NK-92 (cell line): ENCODE data around the gene CNKSR2.

Experiments
- DNase-seq: peaks from one replicate; lab custom pipeline; 2025; ENCODE audit not compliant: unreplicated experiment; lab: John Stamatoyannopoulos, UW

Gene CNKSR2

GRCh38 chrX:21662761-21663160 lies 288.5 kb downstream of the CNKSR2 start:
- DNase-seq = no peak

GRCh38 chrX:21666252-21666651 lies 292.0 kb downstream of the CNKSR2 start:
- DNase-seq = no peak

DNA sequence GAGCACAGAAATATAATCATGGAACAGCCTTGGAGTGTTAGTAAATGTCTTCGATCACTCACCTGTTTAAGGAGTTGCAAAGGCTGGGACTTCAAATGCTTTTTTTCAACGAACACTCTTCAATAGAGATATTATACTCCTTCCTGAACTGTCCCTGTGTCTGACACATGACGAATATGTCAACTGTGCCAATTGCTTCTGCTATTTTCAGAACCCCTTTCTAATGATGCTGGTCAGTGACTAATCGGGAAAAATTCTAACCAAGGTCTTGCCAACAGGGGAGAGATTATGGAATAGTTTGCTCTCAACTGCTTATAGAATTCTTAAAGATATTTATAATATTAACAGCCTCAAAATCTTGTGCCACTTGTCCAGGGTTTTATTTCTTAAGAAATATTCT lies 292.5 kb downstream of the CNKSR2 start:
- no peak for DNase-seq

DNA sequence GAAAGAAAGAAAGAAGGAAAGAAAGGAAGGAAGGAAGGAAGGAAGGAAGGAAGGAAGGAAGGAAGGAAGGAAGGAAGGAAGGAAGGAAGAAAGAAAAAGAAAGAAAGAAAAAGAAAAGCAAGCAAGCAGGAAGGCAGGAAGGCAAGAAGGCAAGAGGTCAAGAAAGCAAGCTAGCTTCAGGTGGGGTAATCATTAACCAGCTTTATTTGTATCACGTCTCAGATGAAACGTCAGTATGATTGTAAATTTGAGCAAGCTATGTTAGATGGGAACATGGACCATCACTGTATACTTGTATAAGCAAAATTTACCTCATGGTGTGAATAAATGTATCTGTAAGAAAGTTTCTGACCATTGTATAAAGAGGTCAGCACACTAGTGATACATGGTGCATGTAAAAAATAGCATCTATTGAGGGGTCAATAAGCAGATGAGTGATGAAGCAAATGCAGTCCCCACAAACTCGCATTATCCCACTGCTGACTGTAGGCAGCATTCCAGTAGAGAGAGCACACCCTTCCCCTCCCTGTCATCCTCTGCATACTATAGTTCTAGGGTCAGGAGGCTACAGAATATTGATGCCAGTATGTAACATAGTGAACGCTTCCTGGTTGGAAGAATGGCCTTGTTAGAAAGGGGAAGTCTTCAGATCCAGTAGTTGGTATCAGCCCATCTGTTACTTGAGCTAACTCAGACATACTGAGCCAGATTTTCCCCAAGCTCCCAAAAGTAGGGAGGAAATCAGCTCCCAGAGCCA lies 300.4 kb downstream of the CNKSR2 start:
- DNase-seq = no peak

- no peak for DNase-seq
Measured at GRCh38 chrX:21675931-21676330, 301.7 kb downstream of the CNKSR2 start.

- no peak for DNase-seq
Measured at GRCh38 chrX:21678048-21678612, 303.9 kb downstream of the CNKSR2 start.

- no peak for DNase-seq
Measured at GRCh38 chrX:21683941-21684340, 309.7 kb downstream of the CNKSR2 start.

DNA sequence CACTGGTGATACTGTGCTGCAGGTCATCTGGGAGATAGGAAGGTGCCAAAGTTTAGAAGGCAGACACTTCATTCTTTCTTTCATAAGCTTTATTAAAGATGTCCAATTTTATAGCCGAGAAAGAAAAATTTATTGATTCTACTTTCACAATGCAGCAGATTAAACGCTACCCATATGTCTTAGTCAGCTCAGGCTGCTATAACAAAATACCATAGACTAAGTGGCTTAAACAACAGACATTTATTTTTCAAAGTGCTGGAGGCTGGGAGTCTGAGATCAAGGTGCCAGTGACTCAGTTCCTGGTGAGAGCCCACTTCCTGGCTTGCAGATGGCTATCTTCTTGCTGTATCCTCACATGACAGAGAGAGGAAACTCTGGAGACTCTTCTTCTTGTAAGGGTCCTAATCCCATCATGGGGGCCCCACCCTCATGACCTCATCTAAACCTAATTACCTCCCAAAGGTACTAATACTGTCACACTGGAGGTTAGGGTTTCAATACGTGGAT lies 317.3 kb downstream of the CNKSR2 start:
- no peak for DNase-seq

DNA sequence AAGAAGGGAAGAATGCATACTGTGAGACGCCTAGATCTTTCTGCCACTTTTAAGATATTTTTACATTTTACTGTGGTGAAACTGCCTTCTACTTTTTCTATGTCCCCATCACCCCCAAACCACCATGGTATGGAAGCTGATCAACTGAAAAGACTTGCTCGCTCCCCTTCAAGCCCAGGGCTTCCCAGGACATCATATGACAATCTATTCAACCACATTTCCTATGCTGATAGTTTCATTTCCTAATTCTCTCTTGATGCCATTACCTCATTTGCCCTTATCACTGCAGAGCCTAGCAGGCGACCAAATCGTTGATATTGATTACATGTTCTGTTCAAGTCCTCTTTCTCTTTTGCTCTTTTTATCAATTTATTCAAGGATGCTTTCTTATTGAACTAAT lies 324.1 kb downstream of the CNKSR2 start:
- no peak for DNase-seq

- no peak for DNase-seq
Measured at GRCh38 chrX:21699136-21699535, 324.9 kb downstream of the CNKSR2 start.

- no peak for DNase-seq
Measured at GRCh38 chrX:21700275-21700674, 326.1 kb downstream of the CNKSR2 start.

DNA sequence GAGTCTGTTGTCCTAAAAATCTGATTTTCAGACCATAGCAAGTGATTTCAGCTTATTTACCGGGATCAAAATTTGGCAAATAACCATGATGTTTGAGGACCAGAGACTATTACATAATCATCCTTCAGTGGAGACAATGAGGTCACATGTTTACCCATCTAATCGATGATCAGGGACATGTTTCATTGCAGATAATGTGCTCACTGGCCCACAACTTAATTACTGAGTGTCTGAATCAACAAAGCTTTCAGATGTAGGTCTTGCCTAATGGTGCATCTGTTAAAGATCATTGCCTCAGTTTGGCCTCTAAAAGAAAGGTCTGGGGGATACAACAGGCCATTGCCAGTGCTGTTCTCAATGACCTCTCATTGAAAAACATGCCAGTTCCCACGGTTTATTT lies 326.7 kb downstream of the CNKSR2 start:
- DNase-seq = no peak

DNA sequence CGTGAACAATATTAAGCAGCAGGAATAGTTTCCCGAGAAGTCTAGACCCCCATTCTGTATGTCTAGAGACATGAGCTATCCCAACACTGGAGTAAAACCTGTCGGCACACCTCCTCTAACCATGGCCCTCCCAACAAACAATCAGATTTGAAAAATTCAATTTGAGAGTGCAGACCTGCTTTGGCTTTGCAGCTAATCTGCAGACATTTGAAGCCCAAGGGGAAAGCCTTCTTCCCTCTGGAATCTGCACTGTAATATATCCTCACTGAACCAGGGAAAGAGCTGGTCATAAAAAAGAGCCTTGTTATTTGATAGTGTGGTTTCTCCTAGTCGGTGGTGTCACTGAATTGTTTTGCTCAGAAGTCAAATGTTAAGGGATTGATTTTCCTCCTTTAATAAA lies 328.5 kb downstream of the CNKSR2 start:
- no peak for DNase-seq
